Measurements from ENCODE around the gene S100G.

S100G gene

GRCh38 chrX:16662402-16662801 lies 12.4 kb downstream of the S100G start:
- Histone ChIP-seq H3K79me2 (ENCODE audit: low read length) (no peaks in the 10 kb centered on the region), H2AFZ (ENCODE audit: low read depth, low read length) (no peak overlapping the region), H3K27me3 (ENCODE audit: low read depth, low read length) (no peaks in the 10 kb centered on the region), H3K36me3 (replicated peaks; ENCODE audit: low read depth, low read length) (no peaks in the 10 kb centered on the region), H3K4me3 (ENCODE audit: low read length) (no peak overlapping the region), H3K4me1 (ENCODE audit: low read length) (no peaks in the 10 kb centered on the region), H3K9me3 (ENCODE audit: insufficient read depth, low read length) (no peaks in the 10 kb centered on the region), H3K9ac (ENCODE audit: low read length) (no peak overlapping the region), H3K4me2 (ENCODE audit: low read length) (no peak overlapping the region), H3K27ac (ENCODE audit: low read length) (no peak overlapping the region), H4K20me1 (ENCODE audit: insufficient read depth, low read length) (no peaks in the 10 kb centered on the region)
- no peak for TF ChIP-seq EZH2phosphoT487 (IDR thresholded peaks at IDR 0.05; ENCODE audit: low read depth)
- TF ChIP-seq, protein P1, sequence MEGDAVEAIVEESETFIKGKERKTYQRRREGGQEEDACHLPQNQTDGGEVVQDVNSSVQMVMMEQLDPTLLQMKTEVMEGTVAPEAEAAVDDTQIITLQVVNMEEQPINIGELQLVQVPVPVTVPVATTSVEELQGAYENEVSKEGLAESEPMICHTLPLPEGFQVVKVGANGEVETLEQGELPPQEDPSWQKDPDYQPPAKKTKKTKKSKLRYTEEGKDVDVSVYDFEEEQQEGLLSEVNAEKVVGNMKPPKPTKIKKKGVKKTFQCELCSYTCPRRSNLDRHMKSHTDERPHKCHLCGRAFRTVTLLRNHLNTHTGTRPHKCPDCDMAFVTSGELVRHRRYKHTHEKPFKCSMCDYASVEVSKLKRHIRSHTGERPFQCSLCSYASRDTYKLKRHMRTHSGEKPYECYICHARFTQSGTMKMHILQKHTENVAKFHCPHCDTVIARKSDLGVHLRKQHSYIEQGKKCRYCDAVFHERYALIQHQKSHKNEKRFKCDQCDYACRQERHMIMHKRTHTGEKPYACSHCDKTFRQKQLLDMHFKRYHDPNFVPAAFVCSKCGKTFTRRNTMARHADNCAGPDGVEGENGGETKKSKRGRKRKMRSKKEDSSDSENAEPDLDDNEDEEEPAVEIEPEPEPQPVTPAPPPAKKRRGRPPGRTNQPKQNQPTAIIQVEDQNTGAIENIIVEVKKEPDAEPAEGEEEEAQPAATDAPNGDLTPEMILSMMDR (IDR thresholded peaks at IDR 0.05; ENCODE audit: low read depth, low read length): no peak

DNA sequence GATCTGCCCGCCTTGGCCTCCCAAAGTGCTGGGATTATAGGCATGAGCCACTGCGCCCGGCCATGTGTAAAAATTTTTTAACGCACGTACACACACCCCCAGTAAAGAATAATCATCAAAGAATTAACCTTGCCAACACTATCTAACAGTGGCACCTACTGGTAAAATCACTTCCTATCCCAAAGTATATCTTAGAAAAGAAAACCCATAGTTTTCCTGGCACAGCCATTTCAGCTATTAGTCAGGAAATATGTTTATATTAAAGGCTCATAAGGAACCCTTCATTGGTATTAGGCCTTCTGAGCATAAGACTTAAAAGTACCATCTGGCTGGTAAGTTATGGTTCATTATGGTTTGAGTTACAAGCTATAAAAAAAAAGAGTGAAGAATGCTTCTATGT lies 14.1 kb downstream of the S100G start:
- Histone ChIP-seq H3K4me1 (ENCODE audit: low read length) (no peaks in the 10 kb centered on the region), H3K36me3 (replicated peaks; ENCODE audit: low read depth, low read length) (no peaks in the 10 kb centered on the region), H3K4me3 (ENCODE audit: low read length) (no peak overlapping the region), H2AFZ (ENCODE audit: low read depth, low read length) (no peak overlapping the region), H3K27me3 (ENCODE audit: low read depth, low read length) (no peaks in the 10 kb centered on the region), H3K27ac (ENCODE audit: low read length) (no peak overlapping the region), H3K4me2 (ENCODE audit: low read length) (no peak overlapping the region), H3K79me2 (ENCODE audit: low read length) (no peaks in the 10 kb centered on the region), H3K9ac (ENCODE audit: low read length) (no peak overlapping the region), H3K9me3 (ENCODE audit: insufficient read depth, low read length) (no peaks in the 10 kb centered on the region), H4K20me1 (ENCODE audit: insufficient read depth, low read length) (no peaks in the 10 kb centered on the region)
- no peak for TF ChIP-seq EZH2phosphoT487 (IDR thresholded peaks at IDR 0.05; ENCODE audit: low read depth)
- TF ChIP-seq, protein P1 (IDR thresholded peaks at IDR 0.05; ENCODE audit: low read depth, low read length): no peak

GRCh38 chrX:16664626-16665025 lies 14.7 kb downstream of the S100G start:
- TF ChIP-seq, protein P1 (IDR thresholded peaks at IDR 0.05; ENCODE audit: low read depth, low read length): no peak
- TF ChIP-seq EZH2phosphoT487 (IDR thresholded peaks at IDR 0.05; ENCODE audit: low read depth): no peak
- no peak overlapping the region for H3K4me3 ChIP-seq (ENCODE audit: low read length)
- no peak overlapping the region for H3K9ac ChIP-seq (ENCODE audit: low read length)
- no peaks in the 10 kb centered on the region for H3K9me3 ChIP-seq (ENCODE audit: insufficient read depth, low read length)
- no peak overlapping the region for H3K27ac ChIP-seq (ENCODE audit: low read length)
- no peaks in the 10 kb centered on the region for H3K36me3 ChIP-seq (replicated peaks; ENCODE audit: low read depth, low read length)
- no peak overlapping the region for H3K4me2 ChIP-seq (ENCODE audit: low read length)
- no peaks in the 10 kb centered on the region for H3K27me3 ChIP-seq (ENCODE audit: low read depth, low read length)
- no peak overlapping the region for H2AFZ ChIP-seq (ENCODE audit: low read depth, low read length)
- H3K79me2 ChIP-seq (ENCODE audit: low read length): no peaks in the 10 kb centered on the region
- H4K20me1 ChIP-seq (ENCODE audit: insufficient read depth, low read length): no peaks in the 10 kb centered on the region
- H3K4me1 ChIP-seq (ENCODE audit: low read length): no peaks in the 10 kb centered on the region

DNA sequence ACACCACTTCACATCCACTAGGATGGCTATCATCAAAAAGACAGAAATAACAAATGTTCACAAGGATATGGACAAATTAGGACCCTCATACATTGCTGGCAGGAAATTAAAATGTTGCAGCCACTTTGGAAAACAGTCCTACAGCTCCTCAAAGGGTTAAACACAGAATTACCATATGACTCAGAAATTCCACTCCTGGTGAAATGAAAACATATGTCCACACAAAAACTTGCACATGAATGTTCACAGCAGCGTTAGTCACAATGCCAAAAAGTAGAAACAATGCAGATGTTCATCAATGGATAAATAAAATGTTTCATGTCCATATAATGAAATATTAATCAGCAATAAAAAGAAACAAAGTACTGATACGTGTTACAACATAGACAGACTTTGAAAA lies 15.1 kb downstream of the S100G start:
- Histone ChIP-seq H3K9ac (ENCODE audit: low read length) (no peak overlapping the region), H3K4me2 (ENCODE audit: low read length) (no peak overlapping the region), H3K27me3 (ENCODE audit: low read depth, low read length) (no peaks in the 10 kb centered on the region), H2AFZ (ENCODE audit: low read depth, low read length) (no peak overlapping the region), H3K36me3 (replicated peaks; ENCODE audit: low read depth, low read length) (no peaks in the 10 kb centered on the region), H3K9me3 (ENCODE audit: insufficient read depth, low read length) (no peaks in the 10 kb centered on the region), H3K79me2 (ENCODE audit: low read length) (no peaks in the 10 kb centered on the region), H3K27ac (ENCODE audit: low read length) (no peak overlapping the region), H3K4me1 (ENCODE audit: low read length) (no peaks in the 10 kb centered on the region), H3K4me3 (ENCODE audit: low read length) (no peak overlapping the region), H4K20me1 (ENCODE audit: insufficient read depth, low read length) (no peaks in the 10 kb centered on the region)
- TF ChIP-seq, protein P1 (IDR thresholded peaks at IDR 0.05; ENCODE audit: low read depth, low read length): no peak
- no peak for TF ChIP-seq EZH2phosphoT487 (IDR thresholded peaks at IDR 0.05; ENCODE audit: low read depth)
